Activated CD8-positive, alpha-beta memory T cell treated with anti-CD3 and anti-CD28 coated beads for 1 hour (primary cell): ENCODE results near the gene OPTN.

Experiments
- DNase-seq, 2 donors: peaks; one replicate each; pipeline ENCODE4 v3.0.0-alpha.2; 2020; ENCODE audit warnings: low read depth in 1 of 2; ENCODE audit errors: extremely low read depth in 1 of 2

Gene OPTN

GRCh38 chr10:13180788-13181187 lies 80.8 kb downstream of the OPTN start:
- DNase-seq = no peak

GRCh38 chr10:13182424-13182823 lies 82.5 kb downstream of the OPTN start:
- DNase-seq = no peak

GRCh38 chr10:13183625-13184024 lies 83.7 kb downstream of the OPTN start:
- DNase-seq = no peak

- no peak for DNase-seq
Observed at GRCh38 chr10:13184276-13184675, 84.3 kb downstream of the OPTN start.

GRCh38 chr10:13184730-13185514 lies 85.0 kb downstream of the OPTN start:
- no peak for DNase-seq

- DNase-seq = no peak
Observed at GRCh38 chr10:13187135-13187534, 87.2 kb downstream of the OPTN start.
